ENCODE data around the gene PTPRA. TPM values are rescaled to one million over a fixed set of nuclear protein-coding genes. Genes with fewer than 3 reads are reported as not detected.
"Not testable (repeated sequence)": the region's sequence is repeated elsewhere in the genome, so short reads cannot be mapped to it uniquely, and the experiment has no call there.

PTPRA gene
- total and polyA plus RNA-seq, 8 donors: 8.1 to 157 (median 21.8) TPM

DNA sequence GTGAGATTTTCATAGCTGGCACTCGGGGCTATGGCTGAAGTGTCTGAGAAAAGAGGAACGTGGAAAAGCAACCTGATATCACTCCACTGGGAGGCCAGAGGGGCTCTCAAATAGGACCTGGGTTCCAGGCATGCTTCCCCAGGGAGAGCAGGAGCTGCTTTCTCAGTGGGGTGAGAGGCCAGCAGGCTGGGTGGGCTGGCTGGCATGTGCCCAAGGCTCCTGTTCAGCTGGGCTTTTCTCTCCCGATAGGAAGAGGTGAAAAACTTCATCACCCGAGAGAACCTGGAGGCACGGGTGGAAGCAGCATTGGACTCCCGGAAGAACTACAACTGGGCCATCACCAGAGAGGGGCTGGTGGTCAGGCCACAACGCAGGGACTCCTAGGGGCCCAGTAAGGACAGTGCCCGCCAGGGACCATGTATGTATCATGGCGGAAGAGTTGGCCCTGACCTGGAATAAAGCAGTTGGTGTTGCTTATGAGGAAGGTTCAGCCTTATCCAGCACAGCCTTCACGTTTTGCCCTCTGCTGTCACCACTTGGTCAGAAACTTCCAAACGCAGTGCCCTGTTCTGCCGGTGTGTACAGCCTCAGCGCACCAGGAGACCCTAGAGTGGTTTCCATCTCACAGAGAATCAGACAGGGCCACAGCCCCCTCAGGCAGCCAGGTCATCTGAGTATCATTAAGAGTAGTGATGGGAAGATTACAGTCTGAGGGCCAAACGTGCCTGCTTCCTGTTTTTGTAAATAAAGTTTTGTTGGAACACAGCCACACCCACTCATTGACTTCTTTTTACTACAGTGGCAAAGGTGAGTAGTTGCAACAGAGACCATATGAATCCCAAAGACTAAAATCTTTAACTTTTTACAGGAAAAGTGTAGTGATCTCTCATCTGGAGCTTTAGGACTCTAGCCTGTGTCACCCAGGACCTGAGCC is 174.5 kb downstream of the PTPRA start:
- no peaks in the 10 kb centered on the region for H3K27me3 ChIP-seq
- intact Hi-C loops (cut with DNase I; ENCODE audit: low total_unique reads): no loop called here
- H3K4me3 ChIP-seq: peak overlapping the region in 2 of 4 donors; percentile 85 to 97
- H3K36me3 ChIP-seq: peaks cover 22 to 39% (median 32%) of the 10 kb centered on the region in 4 donors
- no peak overlapping the region for H3K27ac ChIP-seq
- DNase-seq: no peak
- TF ChIP-seq POLR2AphosphoS5 (IDR thresholded peaks at IDR 0.05) (no peak), POLR2A (IDR thresholded peaks at IDR 0.05) (no peak), EP300 (IDR thresholded peaks at IDR 0.05) (no peak)
- TF ChIP-seq, protein P1, sequence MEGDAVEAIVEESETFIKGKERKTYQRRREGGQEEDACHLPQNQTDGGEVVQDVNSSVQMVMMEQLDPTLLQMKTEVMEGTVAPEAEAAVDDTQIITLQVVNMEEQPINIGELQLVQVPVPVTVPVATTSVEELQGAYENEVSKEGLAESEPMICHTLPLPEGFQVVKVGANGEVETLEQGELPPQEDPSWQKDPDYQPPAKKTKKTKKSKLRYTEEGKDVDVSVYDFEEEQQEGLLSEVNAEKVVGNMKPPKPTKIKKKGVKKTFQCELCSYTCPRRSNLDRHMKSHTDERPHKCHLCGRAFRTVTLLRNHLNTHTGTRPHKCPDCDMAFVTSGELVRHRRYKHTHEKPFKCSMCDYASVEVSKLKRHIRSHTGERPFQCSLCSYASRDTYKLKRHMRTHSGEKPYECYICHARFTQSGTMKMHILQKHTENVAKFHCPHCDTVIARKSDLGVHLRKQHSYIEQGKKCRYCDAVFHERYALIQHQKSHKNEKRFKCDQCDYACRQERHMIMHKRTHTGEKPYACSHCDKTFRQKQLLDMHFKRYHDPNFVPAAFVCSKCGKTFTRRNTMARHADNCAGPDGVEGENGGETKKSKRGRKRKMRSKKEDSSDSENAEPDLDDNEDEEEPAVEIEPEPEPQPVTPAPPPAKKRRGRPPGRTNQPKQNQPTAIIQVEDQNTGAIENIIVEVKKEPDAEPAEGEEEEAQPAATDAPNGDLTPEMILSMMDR (IDR thresholded peaks at IDR 0.05): no peak
- no peaks in the 10 kb centered on the region for H3K9me3 ChIP-seq
- peaks cover 10 to 37% (median 31%) of the 10 kb centered on the region in 4 donors for H3K4me1 ChIP-seq
- WGBS, 5 donors: 75 to 86% (median 85%) methylated on average over 10 to 14 of the region's 14 CpGs

DNA sequence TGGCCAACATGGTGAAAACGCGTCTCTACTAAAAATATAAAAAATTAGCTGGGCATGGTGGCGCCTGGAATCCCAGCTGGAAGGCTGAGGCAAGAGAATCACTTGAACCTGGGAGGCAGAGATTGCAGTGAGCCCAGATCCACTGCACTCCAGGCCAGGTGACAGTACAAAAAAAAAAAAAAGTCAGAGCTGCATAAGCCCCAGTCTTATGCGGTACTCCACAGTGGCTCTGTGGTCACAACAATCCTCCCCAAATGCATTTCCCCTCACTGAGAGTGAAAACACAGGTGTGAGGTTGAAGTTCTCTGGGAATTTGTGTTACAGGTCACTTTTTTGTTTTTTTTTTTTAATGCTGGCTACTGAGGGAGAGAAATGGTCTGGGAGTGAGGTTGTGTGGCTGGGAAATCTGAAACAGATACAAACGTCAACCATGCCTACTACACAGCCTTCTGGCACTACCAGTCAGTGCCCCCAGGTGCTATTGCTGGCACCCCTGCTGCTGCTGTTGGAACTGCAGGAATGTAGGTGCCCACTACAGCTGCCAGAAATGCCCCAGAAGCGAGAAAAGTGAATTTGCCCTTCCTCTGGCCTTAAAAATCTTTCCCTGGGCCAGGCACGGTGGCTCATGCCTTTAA is 178.2 kb downstream of the PTPRA start:
- intact Hi-C loops (cut with DNase I; ENCODE audit: low total_unique reads): loop anchor here (10.0 kb wide), 1 partner anchor 63 kb away; no protein-coding TSS in a partner anchor
- TF ChIP-seq EP300 (IDR thresholded peaks at IDR 0.05) (no peak), POLR2AphosphoS5 (IDR thresholded peaks at IDR 0.05) (no peak), POLR2A (IDR thresholded peaks at IDR 0.05) (no peak)
- TF ChIP-seq, protein P1 (IDR thresholded peaks at IDR 0.05): no peak
- 55 to 64% (median 57%) methylated on average over 7 of the region's 7 CpGs for WGBS, 5 donors
- H3K4me3 ChIP-seq: no peak overlapping the region
- no peak for DNase-seq
- H3K4me1 ChIP-seq: peaks cover 10 to 20% (median 15%) of the 10 kb centered on the region in 4 donors
- H3K27ac ChIP-seq: no peak overlapping the region
- peaks cover 22 to 39% (median 32%) of the 10 kb centered on the region in 4 donors for H3K36me3 ChIP-seq
- H3K9me3 ChIP-seq: no peaks in the 10 kb centered on the region
- no peaks in the 10 kb centered on the region for H3K27me3 ChIP-seq

DNA sequence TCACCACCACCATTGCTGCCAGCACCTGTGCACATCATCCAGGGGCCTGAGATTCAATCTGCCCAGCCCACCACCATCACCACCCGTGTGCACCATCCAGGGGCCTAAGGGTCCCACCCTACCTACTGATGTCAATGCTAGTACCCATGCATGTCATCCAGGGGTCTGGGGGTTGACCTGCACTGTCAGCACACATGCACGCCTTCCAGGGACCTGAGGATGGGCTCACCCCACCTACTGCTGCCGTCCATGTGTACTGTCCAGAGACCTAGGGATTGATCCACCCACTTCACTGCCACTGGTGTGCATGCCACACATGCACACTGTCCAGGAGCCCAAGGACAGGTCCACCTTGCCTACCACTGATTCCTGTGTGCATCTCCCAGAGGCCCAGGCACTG is 186.2 kb downstream of the PTPRA start:
- H3K4me1 ChIP-seq: no peaks in the 10 kb centered on the region
- DNase-seq: no peak
- H3K4me3 ChIP-seq: no peak overlapping the region
- H3K27ac ChIP-seq: no peak overlapping the region
- H3K27me3 ChIP-seq: no peaks in the 10 kb centered on the region
- H3K36me3 ChIP-seq: no peaks in the 10 kb centered on the region
- intact Hi-C loops (cut with DNase I; ENCODE audit: low total_unique reads): loop anchor here (10.0 kb wide), 1 partner anchor 55 kb away; no protein-coding TSS in a partner anchor
- TF ChIP-seq, protein P1 (IDR thresholded peaks at IDR 0.05): no peak
- TF ChIP-seq POLR2AphosphoS5 (IDR thresholded peaks at IDR 0.05) (no peak), POLR2A (IDR thresholded peaks at IDR 0.05) (no peak), EP300 (IDR thresholded peaks at IDR 0.05) (no peak)
- no peaks in the 10 kb centered on the region for H3K9me3 ChIP-seq
- 84 to 94% (median 93%) methylated on average over 3 of the region's 3 CpGs for WGBS, 5 donors

DNA sequence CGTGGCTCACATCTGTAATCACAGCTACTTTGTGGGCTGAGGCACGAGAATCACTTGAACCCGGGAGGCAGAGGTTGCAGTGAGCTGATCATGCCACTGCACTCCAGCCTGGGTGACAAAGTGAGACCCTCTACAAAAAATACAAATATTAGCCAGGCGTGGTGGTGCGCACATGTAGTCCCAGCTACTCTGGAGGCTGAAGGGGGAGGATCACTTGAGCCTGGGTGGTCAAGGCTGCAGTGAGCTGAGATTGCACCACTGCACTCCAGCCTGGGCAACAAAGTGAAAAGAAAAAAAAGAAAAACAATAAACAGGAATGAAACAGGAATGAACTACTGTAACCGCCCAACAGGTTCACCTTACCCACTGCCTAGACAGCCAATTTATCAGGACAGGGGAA is 190.8 kb downstream of the PTPRA start:
- H3K4me1 ChIP-seq; H3K27me3 ChIP-seq; H3K9me3 ChIP-seq; intact Hi-C loops (cut with DNase I; ENCODE audit: low total_unique reads); H3K36me3 ChIP-seq; H3K4me3 ChIP-seq; H3K27ac ChIP-seq; DNase-seq: not testable (repeated sequence)
- 72 to 85% (median 82%) methylated on average over 6 of the region's 6 CpGs for WGBS, 5 donors

Data from stomach (tissue), 9 donors.